Measurements from ENCODE around the gene NEUROD6.

Gene NEUROD6

GRCh38 chr7:31333291-31333690 is 7.2 kb downstream of the NEUROD6 start:
- no peak for DNase-seq

GRCh38 chr7:31327071-31327470 is 13.5 kb downstream of the NEUROD6 start:
- DNase-seq, result peak; percentile 74

- DNase-seq, result no peak
These were observed 14.1 kb downstream of the NEUROD6 start for GRCh38 chr7:31326416-31326815.

- no peak for DNase-seq
These were observed 17.4 kb downstream of the NEUROD6 start for GRCh38 chr7:31323101-31323500.

- no peak for DNase-seq
These were observed 19.9 kb downstream of the NEUROD6 start for GRCh38 chr7:31320675-31321074.

GRCh38 chr7:31318313-31318712 is 22.2 kb downstream of the NEUROD6 start:
- no peak for DNase-seq

- DNase-seq, result no peak
These were observed 23.6 kb downstream of the NEUROD6 start for GRCh38 chr7:31316876-31317275.

- no peak for DNase-seq
These were observed 24.8 kb downstream of the NEUROD6 start for GRCh38 chr7:31315758-31316157.

- no peak for DNase-seq
These were observed 25.7 kb downstream of the NEUROD6 start for GRCh38 chr7:31314781-31315180.

- DNase-seq, result no peak
These were observed 27.6 kb downstream of the NEUROD6 start for GRCh38 chr7:31312889-31313288.

GRCh38 chr7:31311552-31311951 is 29.0 kb downstream of the NEUROD6 start:
- DNase-seq, result no peak

- no peak for DNase-seq
These were observed 30.1 kb downstream of the NEUROD6 start for GRCh38 chr7:31310321-31310935.

- DNase-seq, result no peak
These were observed 31.1 kb downstream of the NEUROD6 start for GRCh38 chr7:31309407-31309806.

GRCh38 chr7:31308652-31309051 is 31.9 kb downstream of the NEUROD6 start:
- DNase-seq, result no peak

GRCh38 chr7:31307972-31308371 is 32.6 kb downstream of the NEUROD6 start:
- DNase-seq, result no peak

GRCh38 chr7:31305260-31305659 is 35.3 kb downstream of the NEUROD6 start:
- DNase-seq, result no peak

GRCh38 chr7:31304446-31304845 is 36.1 kb downstream of the NEUROD6 start:
- DNase-seq, result no peak

GRCh38 chr7:31302356-31302755 is 38.2 kb downstream of the NEUROD6 start:
- peak; percentile 5 for DNase-seq

- DNase-seq, result no peak
These were observed 41.2 kb downstream of the NEUROD6 start for GRCh38 chr7:31299336-31299735.

GRCh38 chr7:31290601-31291000 is 49.9 kb downstream of the NEUROD6 start:
- DNase-seq, result no peak
